Effector CD8-positive, alpha-beta T cell (primary cell): ENCODE results near the gene AMDHD2.
"Not testable (repeated sequence)": the region's sequence is repeated elsewhere in the genome, so short reads cannot be mapped to it uniquely, and the experiment has no call there.

Experiments used
- DNase-seq: peaks from one replicate; lab custom pipeline; 2025; lab: John Stamatoyannopoulos, UW
- total RNA-seq, 4 experiments: gene quantifications; one replicate each; lab custom pipeline; 2026; lab: John Stamatoyannopoulos, UW

AMDHD2 gene, protein sequence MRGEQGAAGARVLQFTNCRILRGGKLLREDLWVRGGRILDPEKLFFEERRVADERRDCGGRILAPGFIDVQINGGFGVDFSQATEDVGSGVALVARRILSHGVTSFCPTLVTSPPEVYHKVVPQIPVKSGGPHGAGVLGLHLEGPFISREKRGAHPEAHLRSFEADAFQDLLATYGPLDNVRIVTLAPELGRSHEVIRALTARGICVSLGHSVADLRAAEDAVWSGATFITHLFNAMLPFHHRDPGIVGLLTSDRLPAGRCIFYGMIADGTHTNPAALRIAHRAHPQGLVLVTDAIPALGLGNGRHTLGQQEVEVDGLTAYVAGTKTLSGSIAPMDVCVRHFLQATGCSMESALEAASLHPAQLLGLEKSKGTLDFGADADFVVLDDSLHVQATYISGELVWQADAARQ
- 31.5 to 48.9 (median 48.0) reads per million in 4 experiments for total RNA-seq

DNA sequence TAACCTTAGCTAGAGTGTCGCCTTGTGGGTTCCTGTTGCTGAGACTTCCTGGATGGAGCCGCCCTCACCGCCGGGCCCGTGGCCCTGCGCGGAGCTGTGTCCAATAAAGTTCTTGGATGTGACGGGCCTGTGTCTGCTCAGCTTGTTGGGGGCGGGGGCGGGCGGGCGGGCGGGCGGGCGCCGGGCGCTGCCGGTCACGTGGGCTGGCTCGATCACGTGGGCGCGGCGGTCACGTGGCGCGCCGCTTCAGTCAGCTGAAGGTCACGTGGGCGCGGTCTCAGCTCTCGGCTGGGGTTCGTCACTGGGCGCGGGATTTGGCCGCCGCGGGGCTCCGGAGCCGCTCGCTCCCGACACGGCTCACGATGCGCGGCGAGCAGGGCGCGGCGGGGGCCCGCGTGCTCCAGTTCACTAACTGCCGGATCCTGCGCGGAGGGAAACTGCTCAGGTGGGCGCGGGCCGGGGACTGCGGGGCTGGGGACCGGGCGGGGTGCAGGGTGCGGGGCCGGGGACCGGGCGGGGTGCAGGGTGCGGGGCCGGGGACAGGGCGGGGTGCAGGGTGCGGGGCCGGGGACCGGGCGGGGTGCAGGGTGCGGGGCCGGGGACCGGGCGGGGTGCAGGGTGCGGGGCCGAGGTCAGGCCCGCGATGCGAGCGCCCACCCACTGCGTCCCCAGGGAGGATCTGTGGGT is at the start of gene AMDHD2:
Gene AMDHD2, plus strand, starts transcription at position 275 of the 687 bp plus-strand sequence. Its CDS starts 88 bp downstream, at position 363.
- DNase-seq = peak; percentile 83

DNA sequence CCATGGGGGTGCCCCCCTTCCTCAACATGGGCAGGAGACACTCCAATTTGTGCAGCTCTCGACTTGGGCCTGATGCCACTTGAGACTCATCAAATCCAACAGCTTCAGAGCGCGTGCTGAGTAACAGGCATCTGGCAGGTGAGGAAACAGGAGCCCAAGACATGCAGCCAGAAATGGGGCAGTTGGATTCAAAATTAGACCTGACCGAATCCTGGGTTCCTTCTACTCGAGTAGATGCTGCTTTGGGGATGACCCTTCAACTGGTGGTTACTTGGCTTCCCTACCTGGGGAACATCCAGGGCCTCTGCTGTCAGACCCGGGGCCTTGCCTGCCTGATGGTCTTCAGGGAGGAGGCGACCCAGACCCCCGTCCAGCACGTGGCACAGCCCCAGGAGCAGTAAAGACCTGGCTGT is 49.6 kb upstream of the AMDHD2 start:
- no peak for DNase-seq

DNA sequence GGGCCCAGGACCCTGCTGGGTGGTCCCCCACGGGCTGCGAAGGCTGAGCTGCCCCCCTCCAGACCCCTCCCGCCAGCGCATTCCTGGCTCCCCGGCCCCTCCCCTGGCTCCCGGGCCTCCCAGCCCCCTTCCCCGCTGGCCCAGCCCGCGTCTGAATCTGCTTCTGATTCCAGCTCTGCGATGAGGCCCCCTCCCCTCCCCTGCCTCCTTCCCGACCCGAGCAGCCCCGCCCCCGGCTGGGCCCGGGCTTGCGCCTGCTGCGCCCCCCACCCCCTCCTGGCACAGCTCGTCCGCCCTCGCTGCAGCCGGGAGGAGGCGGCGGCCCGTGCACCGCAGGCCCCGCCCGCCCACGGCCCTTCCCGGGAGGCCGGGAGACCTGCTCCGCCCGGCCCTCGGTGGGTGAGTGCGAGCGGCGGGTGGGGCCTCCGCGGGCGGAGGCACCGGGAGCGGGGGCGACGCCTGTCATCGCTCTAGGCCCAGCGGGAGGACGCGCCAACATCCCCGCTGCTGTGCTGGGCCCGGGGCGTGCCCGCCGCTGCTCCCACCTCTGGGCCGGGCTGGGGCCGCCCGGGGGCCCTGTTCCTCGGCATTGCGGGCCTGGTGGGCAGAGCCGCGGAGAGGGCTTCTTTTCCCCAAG is 49.0 kb upstream of the AMDHD2 start, which contains the start of gene NTN3:
Gene NTN3, plus strand, starts transcription at position 282 of the 637 bp plus-strand sequence. CDS start 405 bp downstream, outside the sequence.
- DNase-seq = no peak

DNA sequence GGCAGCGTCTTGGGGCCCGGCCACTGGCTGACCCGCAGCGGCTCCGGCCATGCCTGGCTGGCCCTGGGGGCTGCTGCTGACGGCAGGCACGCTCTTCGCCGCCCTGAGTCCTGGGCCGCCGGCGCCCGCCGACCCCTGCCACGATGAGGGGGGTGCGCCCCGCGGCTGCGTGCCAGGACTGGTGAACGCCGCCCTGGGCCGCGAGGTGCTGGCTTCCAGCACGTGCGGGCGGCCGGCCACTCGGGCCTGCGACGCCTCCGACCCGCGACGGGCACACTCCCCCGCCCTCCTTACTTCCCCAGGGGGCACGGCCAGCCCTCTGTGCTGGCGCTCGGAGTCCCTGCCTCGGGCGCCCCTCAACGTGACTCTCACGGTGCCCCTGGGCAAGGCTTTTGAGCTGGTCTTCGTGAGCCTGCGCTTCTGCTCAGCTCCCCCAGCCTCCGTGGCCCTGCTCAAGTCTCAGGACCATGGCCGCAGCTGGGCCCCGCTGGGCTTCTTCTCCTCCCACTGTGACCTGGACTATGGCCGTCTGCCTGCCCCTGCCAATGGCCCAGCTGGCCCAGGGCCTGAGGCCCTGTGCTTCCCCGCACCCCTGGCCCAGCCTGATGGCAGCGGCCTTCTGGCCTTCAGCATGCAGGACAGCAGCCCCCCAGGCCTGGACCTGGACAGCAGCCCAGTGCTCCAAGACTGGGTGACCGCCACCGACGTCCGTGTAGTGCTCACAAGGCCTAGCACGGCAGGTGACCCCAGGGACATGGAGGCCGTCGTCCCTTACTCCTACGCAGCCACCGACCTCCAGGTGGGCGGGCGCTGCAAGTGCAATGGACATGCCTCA is 48.3 kb upstream of the AMDHD2 start:
- DNase-seq = no peak

DNA sequence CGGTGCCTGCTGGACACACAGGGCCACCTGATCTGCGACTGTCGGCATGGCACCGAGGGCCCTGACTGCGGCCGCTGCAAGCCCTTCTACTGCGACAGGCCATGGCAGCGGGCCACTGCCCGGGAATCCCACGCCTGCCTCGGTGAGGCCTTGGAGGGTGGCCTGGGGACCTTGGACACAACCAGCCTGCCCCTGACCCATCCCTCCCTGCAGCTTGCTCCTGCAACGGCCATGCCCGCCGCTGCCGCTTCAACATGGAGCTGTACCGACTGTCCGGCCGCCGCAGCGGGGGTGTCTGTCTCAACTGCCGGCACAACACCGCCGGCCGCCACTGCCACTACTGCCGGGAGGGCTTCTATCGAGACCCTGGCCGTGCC is 47.7 kb upstream of the AMDHD2 start:
- DNase-seq = no peak

DNA sequence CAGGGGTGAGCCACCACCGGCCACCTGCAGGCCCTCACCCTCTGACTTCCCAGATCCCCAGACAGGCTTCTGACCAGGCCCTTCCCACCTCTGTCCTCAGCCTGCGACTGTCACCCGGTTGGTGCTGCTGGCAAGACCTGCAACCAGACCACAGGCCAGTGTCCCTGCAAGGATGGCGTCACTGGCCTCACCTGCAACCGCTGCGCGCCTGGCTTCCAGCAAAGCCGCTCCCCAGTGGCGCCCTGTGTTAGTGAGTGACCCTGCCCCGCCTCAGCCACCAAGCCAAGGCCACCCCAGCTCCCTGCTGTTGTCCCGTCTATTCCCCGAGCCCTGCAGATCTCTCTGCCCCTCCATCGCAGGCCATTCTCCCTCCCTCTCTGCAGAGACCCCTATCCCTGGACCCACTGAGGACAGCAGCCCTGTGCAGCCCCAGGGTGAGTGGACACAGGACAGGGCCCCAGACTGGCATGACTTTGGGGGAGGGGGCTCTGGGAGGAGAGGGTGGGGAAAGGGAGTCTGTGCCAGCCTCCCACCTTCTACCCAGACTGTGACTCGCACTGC is 47.2 kb upstream of the AMDHD2 start:
- no peak for DNase-seq

DNA sequence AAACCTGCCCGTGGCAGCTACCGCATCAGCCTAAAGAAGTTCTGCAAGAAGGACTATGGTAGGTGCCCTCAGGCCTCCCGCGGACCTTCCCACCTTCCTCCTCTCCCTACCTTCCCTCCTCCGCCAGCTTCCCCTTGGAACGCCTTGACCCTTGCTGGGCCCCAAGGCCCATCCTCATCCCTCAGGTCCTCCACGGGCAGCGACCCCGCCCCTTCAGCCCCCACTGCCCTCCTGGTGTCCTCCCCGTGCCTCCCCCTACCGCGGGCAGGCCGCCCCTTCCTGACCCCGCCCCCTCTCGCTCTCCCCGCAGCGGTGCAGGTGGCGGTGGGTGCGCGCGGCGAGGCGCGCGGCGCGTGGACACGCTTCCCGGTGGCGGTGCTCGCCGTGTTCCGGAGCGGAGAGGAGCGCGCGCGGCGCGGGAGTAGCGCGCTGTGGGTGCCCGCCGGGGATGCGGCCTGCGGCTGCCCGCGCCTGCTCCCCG is 46.7 kb upstream of the AMDHD2 start:
- no peak for DNase-seq

DNA sequence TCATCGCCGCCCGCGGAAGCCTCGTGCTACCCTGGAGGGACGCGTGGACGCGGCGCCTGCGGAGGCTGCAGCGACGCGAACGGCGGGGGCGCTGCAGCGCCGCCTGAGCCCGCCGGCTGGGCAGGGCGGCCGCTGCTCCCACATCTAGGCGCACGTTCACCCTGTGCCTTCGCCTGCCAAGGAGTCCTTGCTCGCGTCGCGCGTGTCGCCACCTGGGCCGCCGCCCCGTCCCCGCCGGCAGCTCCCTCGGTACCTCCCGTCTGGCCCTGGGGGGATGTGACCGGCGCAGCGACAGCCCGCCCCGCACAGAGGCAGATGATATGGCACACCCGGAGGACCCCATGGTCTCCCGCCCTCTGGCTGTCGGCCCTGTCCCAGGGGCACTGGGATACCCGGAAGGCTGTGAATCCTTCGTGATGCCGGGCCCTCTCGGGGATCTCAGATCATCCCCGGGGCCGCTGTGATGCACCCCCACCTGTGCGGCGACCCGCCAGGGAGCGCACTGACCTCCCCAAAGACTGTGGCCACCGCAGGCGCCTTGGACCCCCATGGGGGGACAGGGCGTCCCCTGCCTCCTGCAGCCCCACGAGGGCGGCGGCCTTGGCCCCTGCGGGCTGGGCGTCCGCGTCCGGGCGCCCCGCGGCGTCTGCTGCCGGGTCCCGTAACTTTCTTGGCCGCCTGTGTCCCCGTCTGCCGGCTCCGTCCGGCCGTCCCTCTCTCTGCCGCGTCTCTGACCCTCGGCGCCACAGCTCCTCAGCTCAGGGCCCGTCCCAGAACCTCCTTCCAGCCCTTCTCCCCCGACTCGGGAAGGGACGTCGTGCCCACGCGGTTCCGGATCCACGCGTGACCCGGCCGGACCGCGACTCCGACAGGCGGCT is 45.9 kb upstream of the AMDHD2 start:
- DNase-seq = peak; percentile 18

DNA sequence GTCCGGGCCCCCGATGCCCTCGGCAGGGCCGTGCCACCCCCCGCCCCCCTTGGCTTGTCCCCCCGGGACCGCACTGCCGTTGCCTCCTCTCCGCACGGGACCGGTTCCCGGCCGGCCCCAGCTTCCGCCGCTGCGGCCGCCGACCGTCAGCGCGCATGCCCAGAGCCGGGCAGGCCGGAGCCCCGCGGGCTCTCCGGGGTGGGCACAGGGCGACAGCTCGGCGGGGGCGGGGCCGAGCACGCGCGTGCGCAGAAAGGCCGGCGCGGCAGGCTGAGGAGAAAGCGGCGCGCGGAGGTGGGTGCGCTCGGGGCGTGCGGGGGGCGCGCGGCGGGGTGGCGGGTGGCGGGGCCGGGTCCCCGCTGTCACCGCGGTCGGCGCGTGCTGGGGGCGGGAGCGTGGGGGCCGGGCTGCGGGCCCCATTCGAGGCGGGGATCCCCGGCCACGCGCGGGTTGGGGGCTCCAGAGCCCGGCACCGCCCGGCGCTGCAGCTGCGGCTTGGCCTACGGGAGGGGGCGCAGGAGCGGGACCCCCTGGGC is 45.2 kb upstream of the AMDHD2 start, which contains the start of gene TBC1D24:
Gene TBC1D24, plus strand, starts transcription at position 251 of the 536 bp plus-strand sequence. CDS start 21,022 bp downstream, outside the sequence.
- peak; percentile 70 for DNase-seq

DNA sequence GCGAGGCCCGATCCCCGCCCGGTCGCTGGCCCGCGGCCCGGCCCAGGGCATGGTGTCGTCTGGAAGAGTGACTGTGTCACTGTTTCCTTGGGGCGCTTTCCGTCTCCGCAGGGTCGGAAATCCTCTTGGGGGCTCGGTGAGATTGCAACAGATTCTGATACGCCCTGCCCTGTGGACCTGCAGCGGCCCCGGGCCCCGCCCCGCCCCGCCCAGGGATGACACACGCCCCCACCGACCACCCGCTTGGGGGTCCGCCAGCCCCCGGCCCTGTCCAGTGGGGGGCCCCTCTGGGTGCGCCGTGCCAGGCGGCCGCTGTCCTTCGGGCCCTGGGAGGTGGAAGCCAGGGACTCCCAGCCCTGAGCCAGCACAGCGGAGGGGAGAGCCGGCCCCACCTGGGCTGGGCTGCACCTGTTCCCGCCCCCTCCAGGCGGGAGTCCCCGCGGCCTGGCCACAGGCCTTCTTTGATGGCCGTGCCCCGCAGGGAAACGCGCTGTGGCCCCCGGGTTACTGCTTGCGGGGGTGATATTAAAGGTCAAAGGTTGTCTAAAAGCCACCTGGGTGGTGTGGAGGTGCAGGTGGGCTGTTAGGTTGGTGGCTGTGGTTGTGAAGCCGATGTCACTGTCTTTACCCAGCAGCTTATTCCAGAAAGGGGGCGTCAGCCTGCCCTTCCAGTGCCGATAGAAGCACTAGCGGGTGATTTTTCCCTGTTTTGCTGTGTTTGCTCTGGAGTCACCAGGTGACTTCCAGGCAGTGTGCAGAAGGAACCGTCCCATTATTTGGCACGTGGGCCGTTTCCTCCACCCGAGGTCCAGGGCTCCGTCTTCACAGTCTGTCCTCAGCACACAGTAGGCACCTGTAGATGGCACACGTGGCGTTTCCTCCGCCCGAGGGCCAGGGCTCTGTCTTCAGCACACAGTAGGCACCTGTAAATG is 44.5 kb upstream of the AMDHD2 start:
- DNase-seq = no peak

DNA sequence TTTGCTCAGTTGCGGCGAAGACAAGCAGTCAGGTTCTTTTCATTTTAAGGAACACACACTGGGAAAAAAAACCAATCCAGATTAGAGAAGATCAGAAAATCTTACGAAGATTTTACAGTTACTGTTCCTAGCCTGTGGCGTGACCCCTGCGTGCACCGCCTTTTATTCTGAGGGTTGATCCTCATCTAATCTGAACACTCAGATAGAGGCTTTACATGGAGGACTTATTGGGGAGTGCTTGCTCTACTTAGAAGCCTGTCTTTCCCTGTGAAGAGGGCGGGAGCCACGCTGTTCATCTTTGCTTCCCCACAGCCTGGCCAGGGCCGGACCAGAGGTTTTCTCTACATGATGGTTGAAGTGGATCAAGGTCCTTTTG is 43.8 kb upstream of the AMDHD2 start:
- no peak for DNase-seq

DNA sequence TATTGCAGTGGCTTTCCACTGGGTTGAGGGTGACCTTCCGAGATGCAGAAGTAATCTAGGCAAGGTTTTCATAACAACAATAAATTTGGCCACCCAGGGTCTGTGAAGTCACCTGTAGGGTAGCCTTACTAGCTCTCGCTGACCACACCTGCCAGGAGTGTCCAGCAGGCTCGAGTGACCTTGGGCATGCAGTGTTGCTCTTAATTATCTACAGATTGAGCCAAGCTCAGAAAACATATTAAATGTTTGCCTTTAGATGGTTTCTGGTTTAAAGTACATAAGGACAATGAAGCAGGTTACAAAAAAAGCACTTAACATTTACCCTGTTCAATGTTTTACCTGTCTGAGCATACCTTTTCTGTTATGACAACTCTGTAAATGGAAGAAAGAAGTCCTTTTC is 43.4 kb upstream of the AMDHD2 start:
- no peak for DNase-seq

DNA sequence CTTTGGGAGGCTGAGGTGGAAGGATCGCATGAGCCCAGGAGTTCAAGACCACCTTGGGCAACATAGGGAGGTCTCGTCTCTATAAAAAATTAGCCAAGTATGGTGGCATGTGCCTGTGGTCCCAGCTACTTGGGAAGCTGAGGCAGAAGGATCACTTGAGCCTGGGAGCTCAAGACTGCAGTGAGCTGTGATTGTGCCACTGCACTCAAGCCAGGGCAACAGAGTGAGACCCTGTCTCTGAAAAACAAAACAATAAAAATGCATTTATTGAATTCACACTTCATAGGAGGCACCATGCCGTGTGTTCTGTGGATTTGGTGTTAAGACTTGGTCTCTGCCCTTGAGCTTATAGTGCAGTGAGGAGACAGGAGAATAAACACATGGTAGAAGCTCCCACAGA is 42.8 kb upstream of the AMDHD2 start:
- no peak for DNase-seq

DNA sequence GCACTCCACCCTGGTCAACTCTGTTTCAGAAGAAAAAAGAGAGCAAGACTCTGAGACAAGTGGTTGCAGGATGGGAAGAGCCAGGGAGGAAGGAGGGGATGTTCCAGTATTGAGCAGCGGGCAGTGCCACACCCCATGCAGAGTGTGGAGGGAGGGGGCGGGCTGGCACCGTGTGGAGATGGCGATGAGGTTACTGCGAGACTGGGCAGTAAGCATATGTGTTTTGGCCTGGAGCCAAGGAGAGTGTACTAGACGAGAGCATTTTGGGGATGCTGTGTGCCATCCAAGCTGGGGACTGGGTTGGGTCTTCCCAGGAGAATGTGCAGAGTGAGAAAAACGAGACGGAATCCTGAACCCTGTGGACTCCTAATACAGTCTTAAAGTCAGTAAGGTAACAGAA is 41.9 kb upstream of the AMDHD2 start:
- no peak for DNase-seq

DNA sequence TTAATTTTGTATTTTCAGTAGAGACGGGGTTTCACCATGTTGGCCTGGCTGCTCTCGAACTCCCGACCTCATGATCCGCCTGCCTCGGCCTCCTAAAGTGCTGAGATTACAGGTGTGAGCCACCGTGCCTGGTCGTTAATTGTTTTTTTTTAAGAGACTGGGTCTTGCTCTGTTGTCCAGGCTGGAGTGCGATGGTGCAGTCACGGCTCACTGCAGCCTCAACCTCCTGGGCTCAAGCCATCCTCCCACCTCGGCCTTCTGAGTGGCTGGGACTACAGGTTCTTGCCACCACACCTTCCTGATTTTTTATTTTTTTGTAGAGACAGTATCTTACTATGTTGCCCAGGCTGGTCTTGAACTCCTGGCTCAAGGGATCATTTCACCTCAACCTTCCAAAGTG is 40.2 kb upstream of the AMDHD2 start:
- not testable (repeated sequence) for DNase-seq

DNA sequence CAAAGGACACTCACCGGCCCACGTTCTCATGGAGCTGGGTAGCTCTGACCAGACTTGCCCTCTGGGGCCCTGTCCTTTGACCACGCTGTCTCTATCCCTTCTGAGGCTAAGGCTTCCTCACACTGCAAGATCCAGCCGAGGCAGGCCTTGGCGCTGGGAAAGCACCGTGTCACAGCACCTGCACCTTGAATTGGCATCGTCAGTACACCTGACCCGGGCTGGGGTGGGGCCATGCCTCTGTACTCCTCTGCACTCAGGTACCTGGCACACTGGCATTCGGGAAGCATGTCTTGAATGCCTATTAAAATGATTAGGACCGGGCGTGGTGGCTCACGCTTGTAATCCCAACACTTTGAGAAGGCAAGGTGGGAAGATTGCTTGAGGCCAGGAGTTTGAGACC is 39.2 kb upstream of the AMDHD2 start:
- no peak for DNase-seq

DNA sequence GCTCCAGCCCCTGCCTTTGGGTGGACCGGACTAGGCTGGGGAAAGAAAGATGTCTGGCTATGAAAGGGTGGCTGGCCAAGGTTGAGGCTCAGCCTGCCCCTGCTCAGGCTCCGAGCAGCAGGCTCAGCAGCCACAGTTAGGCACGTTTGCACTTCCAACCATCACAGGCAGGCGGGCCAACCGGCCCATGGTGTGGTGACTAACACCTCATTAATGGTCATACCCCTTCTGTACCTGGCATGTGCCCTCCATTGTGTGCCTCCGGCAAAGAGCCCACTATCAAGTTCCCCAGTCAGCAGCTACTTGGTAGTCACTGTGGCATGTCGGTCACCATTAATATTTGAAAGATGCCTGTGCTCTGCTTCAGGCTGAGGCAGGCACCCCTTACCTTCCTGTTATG is 38.5 kb upstream of the AMDHD2 start:
- no peak for DNase-seq

DNA sequence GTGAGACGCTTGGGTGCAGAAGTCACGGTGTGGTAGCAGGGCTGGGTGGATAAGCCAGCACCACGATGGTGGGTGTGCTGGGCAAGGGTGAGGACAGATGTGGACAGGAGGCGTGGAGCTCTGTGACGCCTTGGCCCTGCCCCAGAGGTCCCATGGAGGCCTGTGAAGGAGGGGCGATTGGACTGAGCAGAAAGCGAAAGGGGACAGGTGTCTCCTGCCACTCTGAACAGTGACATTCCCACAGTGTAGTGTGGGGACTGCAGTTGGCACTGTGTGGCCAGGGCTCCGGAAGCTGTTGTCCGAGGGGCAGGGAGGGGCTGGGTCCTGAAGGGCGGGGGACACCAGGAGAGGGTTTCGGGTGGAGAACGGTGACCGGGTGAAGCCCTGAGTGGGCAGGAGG is 37.9 kb upstream of the AMDHD2 start:
- no peak for DNase-seq
